ENCODE results near the gene HIF3A.
A peak's percentile ranks its signal among the peaks of the same experiment; 100 is the strongest.

HIF3A gene

GRCh38 chr19:46350758-46351159 lies 53.9 kb downstream of the HIF3A start:
- ATAC-seq (ENCODE audit: insufficient read depth, low read depth): no peak
- Histone ChIP-seq H3K79me2 (ENCODE audit: insufficient read depth, low read length) (peaks cover 73% of the 10 kb centered on the region), H3K4me2 (ENCODE audit: insufficient read depth, low read length) (peak overlapping the region; percentile 35), H2AFZ (ENCODE audit: low read depth, low read length) (no peak overlapping the region), H3K36me3 (ENCODE audit: insufficient read depth, low read length) (peaks cover 41% of the 10 kb centered on the region), H3K9me3 (ENCODE audit: insufficient read depth, low read length, severe bottlenecking) (no peaks in the 10 kb centered on the region), H3K9ac (ENCODE audit: low read depth, low read length) (peak overlapping the region; percentile 8; the same call in 1 of the 2 replicates), H3K4me1 (ENCODE audit: insufficient read depth, low read length) (peaks cover 48% of the 10 kb centered on the region), H3K27ac (ENCODE audit: low read length) (peak overlapping the region; percentile 13), H4K20me1 (ENCODE audit: insufficient read depth, low read length) (peaks cover 67% of the 10 kb centered on the region), H3K27me3 (ENCODE audit: insufficient read depth, low read length, poor library complexity) (no peaks in the 10 kb centered on the region), H3K4me3 (ENCODE audit: low read depth in 1 of 2, low read length in 2 of 2) (no peak overlapping the region)
- DNase-seq: no peak
- TF ChIP-seq EZH2 (IDR thresholded peaks at IDR 0.05; ENCODE audit: borderline replicate concordance, low read depth, low read length, severe bottlenecking) (no peak), CTCF (IDR thresholded peaks at IDR 0.05; ENCODE audit: borderline replicate concordance, extremely low read depth, low read length, poor library complexity, severe bottlenecking) (no peak)

- H3K9ac ChIP-seq (ENCODE audit: low read depth, low read length): peak overlapping the region; percentile 8; the same call in 1 of the 2 replicates
- ATAC-seq (ENCODE audit: insufficient read depth, low read depth) (peak; percentile 39; the same call in 2 of the 3 replicates), DNase-seq (peak; percentile 49)
- H3K27ac ChIP-seq (ENCODE audit: low read length): peak overlapping the region; percentile 15
- no peak overlapping the region for H3K4me3 ChIP-seq (ENCODE audit: low read depth in 1 of 2, low read length in 2 of 2)
- TF ChIP-seq CTCF (IDR thresholded peaks at IDR 0.05; ENCODE audit: borderline replicate concordance, extremely low read depth, low read length, poor library complexity, severe bottlenecking) (no peak), EZH2 (IDR thresholded peaks at IDR 0.05; ENCODE audit: borderline replicate concordance, low read depth, low read length, severe bottlenecking) (no peak)
- H2AFZ ChIP-seq (ENCODE audit: low read depth, low read length): no peak overlapping the region
- peaks cover 44% of the 10 kb centered on the region for H3K4me1 ChIP-seq (ENCODE audit: insufficient read depth, low read length)
- peaks cover 48% of the 10 kb centered on the region for H3K36me3 ChIP-seq (ENCODE audit: insufficient read depth, low read length)
- peaks cover 76% of the 10 kb centered on the region for H3K79me2 ChIP-seq (ENCODE audit: insufficient read depth, low read length)
- peak overlapping the region; percentile 35 for H3K4me2 ChIP-seq (ENCODE audit: insufficient read depth, low read length)
- peaks cover 74% of the 10 kb centered on the region for H4K20me1 ChIP-seq (ENCODE audit: insufficient read depth, low read length)
- no peaks in the 10 kb centered on the region for H3K27me3 ChIP-seq (ENCODE audit: insufficient read depth, low read length, poor library complexity)
- no peaks in the 10 kb centered on the region for H3K9me3 ChIP-seq (ENCODE audit: insufficient read depth, low read length, severe bottlenecking)
Measured at GRCh38 chr19:46351241-46352041, 54.6 kb downstream of the HIF3A start.

- H2AFZ ChIP-seq (ENCODE audit: low read depth, low read length): no peak overlapping the region
- peaks cover 66% of the 10 kb centered on the region for H3K79me2 ChIP-seq (ENCODE audit: insufficient read depth, low read length)
- peaks cover 88% of the 10 kb centered on the region for H4K20me1 ChIP-seq (ENCODE audit: insufficient read depth, low read length)
- no peak overlapping the region for H3K27ac ChIP-seq (ENCODE audit: low read length)
- peaks cover 27% of the 10 kb centered on the region for H3K4me1 ChIP-seq (ENCODE audit: insufficient read depth, low read length)
- H3K27me3 ChIP-seq (ENCODE audit: insufficient read depth, low read length, poor library complexity): no peaks in the 10 kb centered on the region
- no peaks in the 10 kb centered on the region for H3K9me3 ChIP-seq (ENCODE audit: insufficient read depth, low read length, severe bottlenecking)
- no peak for DNase-seq
- no peak overlapping the region for H3K9ac ChIP-seq (ENCODE audit: low read depth, low read length)
- no peak for ATAC-seq (ENCODE audit: insufficient read depth, low read depth)
- TF ChIP-seq EZH2 (IDR thresholded peaks at IDR 0.05; ENCODE audit: borderline replicate concordance, low read depth, low read length, severe bottlenecking) (no peak), CTCF (IDR thresholded peaks at IDR 0.05; ENCODE audit: borderline replicate concordance, extremely low read depth, low read length, poor library complexity, severe bottlenecking) (no peak)
- H3K4me3 ChIP-seq (ENCODE audit: low read depth in 1 of 2, low read length in 2 of 2): no peak overlapping the region
- H3K36me3 ChIP-seq (ENCODE audit: insufficient read depth, low read length): peaks cover 59% of the 10 kb centered on the region
- no peak overlapping the region for H3K4me2 ChIP-seq (ENCODE audit: insufficient read depth, low read length)
Measured at GRCh38 chr19:46353730-46354528, 57.1 kb downstream of the HIF3A start.

Data from DND-41 (cell line).